LoVo (cell line): ENCODE measurements around the gene SUCLG2.

Source experiments
- DNase-seq: peaks from one replicate; pipeline ENCODE4 v3.0.0-alpha.2; 2016; ENCODE audit warnings: low spot score

SUCLG2 gene

GRCh38 chr3:67509471-67510075 is 144.8 kb downstream of the SUCLG2 start:
- no peak for DNase-seq

DNA sequence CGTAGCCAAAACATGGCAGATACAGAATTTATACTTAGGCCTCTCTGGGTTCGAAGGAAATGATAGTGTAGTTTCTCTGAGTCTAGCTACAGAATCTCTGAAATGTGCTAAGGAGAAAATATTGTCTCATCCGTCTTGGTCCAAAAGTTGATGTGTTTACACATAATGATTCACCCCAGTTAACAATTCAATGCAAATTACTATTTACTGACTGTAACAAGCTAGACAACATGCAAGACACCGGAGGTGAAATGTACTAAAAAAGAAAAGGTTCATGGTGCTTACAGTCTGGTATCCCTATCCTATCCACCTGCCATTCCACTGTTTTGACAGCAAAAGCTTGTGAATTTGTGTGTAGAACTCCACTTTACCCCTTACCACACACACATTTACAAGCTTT is 146.8 kb downstream of the SUCLG2 start:
- no peak for DNase-seq

DNA sequence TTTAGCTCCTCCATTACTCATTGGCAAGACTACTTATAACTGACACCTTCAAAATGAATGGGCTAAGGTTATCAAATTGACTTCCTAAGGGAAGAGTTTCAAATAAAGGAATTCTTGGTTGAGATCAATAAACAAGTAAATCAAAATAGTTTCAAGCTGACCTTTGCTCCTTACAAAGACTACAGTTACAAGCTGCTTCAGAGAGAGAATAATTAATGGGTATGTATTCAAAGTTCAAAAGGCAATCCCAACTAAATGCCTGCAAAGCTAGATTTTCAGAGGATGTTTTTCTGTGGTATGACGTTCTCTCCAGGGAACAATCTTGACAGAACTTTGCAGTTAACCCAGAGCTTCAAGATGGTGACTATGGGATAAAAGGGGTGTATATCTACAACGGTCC is 153.7 kb downstream of the SUCLG2 start:
- DNase-seq = no peak

- DNase-seq = no peak
Observed at GRCh38 chr3:67497746-67498145, 156.7 kb downstream of the SUCLG2 start.

GRCh38 chr3:67495751-67496150 is 158.7 kb downstream of the SUCLG2 start:
- no peak for DNase-seq

- no peak for DNase-seq
Observed at GRCh38 chr3:67493808-67494207, 160.6 kb downstream of the SUCLG2 start.

- no peak for DNase-seq
Observed at GRCh38 chr3:67490658-67491057, 163.8 kb downstream of the SUCLG2 start.

DNA sequence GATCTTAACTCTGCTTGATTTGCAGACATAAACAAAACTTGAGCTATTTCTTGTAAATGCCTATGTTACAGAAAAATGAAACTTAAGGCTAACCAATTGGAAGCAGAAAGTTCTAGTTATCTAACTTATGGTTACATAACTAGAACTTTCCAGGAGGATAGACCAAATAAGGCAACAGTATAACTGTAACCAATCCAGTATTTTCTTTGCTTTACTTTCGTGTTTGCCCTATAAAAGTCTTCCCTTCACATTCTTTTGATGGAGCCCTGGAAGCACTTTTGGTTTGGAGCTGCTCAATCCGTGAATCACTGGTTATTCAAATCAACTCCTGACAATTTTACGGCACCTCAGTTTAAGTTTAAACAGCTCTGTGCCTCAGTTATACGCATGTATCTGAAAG is 164.6 kb downstream of the SUCLG2 start:
- no peak for DNase-seq

GRCh38 chr3:67487564-67488114 is 166.8 kb downstream of the SUCLG2 start:
- DNase-seq = no peak

- DNase-seq = no peak
Observed at GRCh38 chr3:67486883-67487282, 167.5 kb downstream of the SUCLG2 start.

DNA sequence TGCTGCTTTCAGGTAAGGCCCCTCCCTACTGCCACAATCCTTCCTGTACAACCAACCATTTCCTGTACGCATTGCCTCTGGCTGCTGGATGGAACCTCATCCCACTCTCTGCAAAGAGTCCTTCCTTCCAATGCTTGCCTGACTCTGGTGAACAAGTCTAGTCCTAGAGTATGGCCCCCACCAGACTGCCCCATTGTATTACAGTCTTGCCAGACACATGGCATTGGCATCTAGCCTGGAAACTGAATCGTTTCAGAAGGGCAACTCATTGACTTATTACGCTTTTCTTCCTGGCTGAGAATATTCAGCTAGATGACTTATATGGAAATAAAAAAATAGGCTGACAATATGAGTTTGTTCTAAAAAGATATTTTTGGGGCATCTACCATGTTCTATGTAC is 170.3 kb downstream of the SUCLG2 start:
- DNase-seq = no peak

- DNase-seq = no peak
Observed at GRCh38 chr3:67481126-67481525, 173.3 kb downstream of the SUCLG2 start.

DNA sequence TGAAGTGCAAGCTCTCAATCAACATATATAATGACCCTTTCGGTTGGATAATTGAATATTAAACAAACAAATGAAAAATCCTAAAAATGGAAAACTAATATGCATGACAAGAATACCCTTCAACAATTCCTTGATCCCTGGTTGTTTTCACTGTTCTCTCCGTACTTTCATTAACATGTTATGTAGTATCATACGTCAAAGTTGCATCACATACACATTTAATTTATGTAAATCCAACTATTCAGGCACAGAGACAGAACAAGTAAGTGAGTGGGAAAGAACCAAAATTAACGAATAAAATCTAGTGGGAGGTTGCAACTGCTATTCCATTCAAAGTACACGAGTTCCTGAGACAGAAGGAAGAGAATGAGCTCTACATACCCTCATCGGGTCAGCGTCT is 176.0 kb downstream of the SUCLG2 start:
- no peak for DNase-seq

- no peak for DNase-seq
Observed at GRCh38 chr3:67474311-67474710, 180.1 kb downstream of the SUCLG2 start.

DNA sequence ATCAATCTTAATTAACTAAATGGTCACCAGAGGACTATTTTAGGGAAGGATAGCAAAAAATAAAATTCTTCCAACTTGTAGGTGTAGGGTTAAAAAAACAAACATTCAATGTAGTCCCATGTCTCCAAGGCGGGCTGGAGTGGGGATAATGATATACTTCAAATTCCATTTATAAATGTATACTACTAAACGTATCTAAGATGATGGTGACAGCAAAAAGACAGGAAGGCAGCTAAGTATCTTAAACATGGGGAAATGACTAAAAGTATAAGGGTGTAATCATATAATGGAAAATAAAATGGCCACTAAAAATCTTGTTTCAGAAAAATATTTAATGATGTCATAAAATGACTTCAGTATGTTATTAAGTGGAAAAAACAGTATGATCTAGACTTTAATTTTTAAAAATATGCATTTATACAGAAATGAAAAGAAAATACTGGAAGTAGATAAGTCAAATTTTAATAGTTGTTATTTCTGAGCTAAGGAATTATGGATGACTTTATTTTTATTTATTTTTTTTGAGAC is 181.7 kb downstream of the SUCLG2 start:
- no peak for DNase-seq

- DNase-seq = no peak
Observed at GRCh38 chr3:67470207-67470606, 184.2 kb downstream of the SUCLG2 start.

DNA sequence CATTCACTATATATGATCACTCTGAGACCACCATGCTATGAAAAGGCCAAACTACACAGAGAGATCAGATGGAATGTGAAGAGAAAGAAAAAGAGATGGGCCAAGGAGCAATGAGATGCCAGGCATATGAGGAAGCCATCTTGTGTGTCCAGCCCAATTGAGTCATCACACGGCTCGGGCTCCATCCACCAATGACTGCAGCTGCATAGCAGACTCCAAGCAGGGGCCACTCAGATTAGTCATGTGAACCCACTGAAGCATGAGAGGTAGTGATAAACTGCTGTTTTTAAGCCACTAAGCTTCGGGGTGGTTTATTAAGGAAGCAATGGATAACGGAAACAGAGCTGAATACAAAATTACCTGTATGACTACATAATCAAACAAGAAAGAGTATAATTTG is 185.9 kb downstream of the SUCLG2 start:
- DNase-seq = no peak

DNA sequence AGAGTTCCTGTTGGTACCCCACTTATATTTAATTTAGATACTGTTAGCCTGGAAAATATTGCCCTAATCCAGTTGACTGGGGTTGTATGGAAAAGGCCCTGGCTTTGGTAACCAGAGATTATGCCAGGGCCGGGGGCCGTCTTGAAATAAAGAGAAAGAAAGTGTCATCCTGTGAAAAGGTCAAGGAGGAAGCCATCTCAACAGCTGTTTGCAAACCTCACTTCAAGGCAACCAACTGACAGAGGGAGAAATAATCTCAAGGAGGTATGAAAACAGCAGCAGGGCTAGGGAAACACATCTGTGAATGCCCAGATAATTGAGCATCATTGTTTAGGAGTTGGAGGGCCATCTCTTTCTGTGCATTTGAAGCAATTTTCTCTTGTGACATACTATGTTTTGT is 190.8 kb downstream of the SUCLG2 start:
- no peak for DNase-seq

DNA sequence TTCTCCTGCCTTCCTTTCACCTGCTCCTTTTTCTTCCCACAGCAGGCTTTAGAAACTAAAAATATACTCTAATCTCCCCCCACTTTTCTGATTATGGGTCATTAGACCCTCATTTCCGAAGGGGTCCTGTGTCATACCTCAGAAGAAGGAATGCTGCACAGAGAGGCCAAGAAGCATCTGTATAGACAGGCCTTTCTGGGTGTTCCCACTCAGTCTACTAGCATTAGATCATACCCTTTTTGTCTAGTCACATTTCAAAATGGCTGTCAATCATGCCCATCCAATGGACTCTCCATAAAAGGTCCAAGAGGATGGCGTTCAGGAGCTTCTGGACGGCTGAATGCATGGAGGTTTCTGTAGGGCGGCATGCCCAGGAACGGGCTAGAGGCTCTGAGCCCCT is 192.2 kb downstream of the SUCLG2 start:
- no peak for DNase-seq

DNA sequence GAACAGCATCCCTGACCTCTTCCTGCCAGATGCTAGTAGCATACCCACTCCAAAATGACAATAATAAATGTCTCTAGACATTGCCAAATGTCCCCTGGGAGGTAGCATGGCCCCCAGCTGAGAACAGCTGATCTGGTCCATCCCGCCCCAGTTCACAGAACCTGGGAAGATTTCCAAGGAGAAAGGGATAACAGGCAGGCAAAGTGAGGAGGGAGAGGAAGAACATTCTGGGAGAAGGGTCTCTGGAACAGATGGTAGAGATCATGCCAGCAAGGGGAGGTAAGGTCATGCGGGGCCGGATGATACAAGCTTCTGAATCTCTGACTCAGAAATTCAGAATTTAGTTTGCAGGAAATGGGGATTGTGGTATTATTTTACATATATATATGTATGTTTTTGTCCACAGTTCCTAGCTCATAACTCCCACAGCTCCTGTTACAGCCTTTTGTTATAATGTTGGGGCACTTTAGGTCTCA is 192.7 kb downstream of the SUCLG2 start:
- no peak for DNase-seq

- DNase-seq = no peak
Observed at GRCh38 chr3:67460841-67461510, 193.4 kb downstream of the SUCLG2 start.

DNA sequence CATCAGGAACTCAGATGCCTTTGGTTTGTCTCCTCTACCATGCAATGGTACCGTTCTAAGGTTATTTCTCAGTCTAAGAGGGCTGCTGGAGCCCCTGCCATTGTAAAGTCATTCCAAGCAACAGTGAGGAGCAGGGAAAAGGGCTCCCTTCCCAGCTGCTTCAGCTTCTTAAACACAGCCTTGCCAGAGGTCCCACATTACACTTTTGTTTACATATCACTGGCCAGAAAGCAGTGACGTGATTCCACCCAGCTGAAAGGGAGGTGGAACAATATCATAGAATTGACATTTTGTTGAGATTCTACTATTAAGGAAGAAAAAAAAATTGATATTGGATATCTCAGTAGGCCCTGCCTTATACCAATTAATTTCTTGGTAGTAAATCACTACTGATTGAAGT is 194.6 kb downstream of the SUCLG2 start:
- DNase-seq = no peak

GRCh38 chr3:67458896-67459530 is 195.4 kb downstream of the SUCLG2 start:
- no peak for DNase-seq
